Gastrocnemius medialis (tissue), 4 donors: Measurements from ENCODE around the gene LAPTM4A.

Experiments
- CTCF ChIP-seq, 5 experiments: fragments of 450-650 bp in 3 of 5; fragments of 200-600 bp in 2 of 5; sonication (generic) in 2 of 5; IDR thresholded peaks in 4 of 5; conservative IDR thresholded peaks in 1 of 5; 1 replicate in 4 of 5; 2 replicates in 1 of 5; pipeline ENCODE4 v1.5.1; 2016 to 2019; ENCODE audit warnings: antibody characterized with exemption in 5 of 5, mild to moderate bottlenecking in 3 of 5, moderate library complexity in 3 of 5
- POLR2A ChIP-seq, 2 donors: fragments of 450-650 bp; IDR thresholded peaks; one replicate each; pipeline ENCODE4 v1.6.1; 2017; ENCODE audit warnings: antibody characterized with exemption in 2 of 2, mild to moderate bottlenecking in 2 of 2, moderate library complexity in 2 of 2

- TF ChIP-seq CTCF (IDR thresholded peaks at IDR 0.05 in 4 of 5, conservative IDR thresholded peaks at IDR 0.05 in 1 of 5) (no peak), POLR2A (IDR thresholded peaks at IDR 0.05) (no peak)
Measured at GRCh38 chr2:20019747-20020146, 31.7 kb downstream of the LAPTM4A start.
